GM21528 (cell line): ENCODE measurements around the gene GPR17.

Source experiments
- ATAC-seq: cut with Tn5 transposase; IDR thresholded peaks from one replicate; pipeline ENCODE4 v1.9.1; 2021; ENCODE audit warnings: mild to moderate bottlenecking, moderate library complexity; ENCODE audit not compliant: unreplicated experiment, low FRiP score

GPR17 gene

GRCh38 chr2:127628767-127629614 is 17.0 kb upstream of the GPR17 start:
- ATAC-seq, result no peak

GRCh38 chr2:127629637-127630036 is 16.3 kb upstream of the GPR17 start:
- ATAC-seq, result no peak

- ATAC-seq, result no peak
These were observed 15.7 kb upstream of the GPR17 start for GRCh38 chr2:127630096-127630863.

GRCh38 chr2:127630864-127631540 is 15.0 kb upstream of the GPR17 start:
- no peak for ATAC-seq

GRCh38 chr2:127631541-127631996 is 14.4 kb upstream of the GPR17 start:
- ATAC-seq, result no peak

GRCh38 chr2:127631997-127632581 is 13.9 kb upstream of the GPR17 start:
- ATAC-seq, result no peak

- no peak for ATAC-seq
These were observed 13.1 kb upstream of the GPR17 start for GRCh38 chr2:127632592-127633489.

- no peak for ATAC-seq
These were observed 12.3 kb upstream of the GPR17 start for GRCh38 chr2:127633556-127634065.

GRCh38 chr2:127634066-127634617 is 11.8 kb upstream of the GPR17 start:
- no peak for ATAC-seq

- no peak for ATAC-seq
These were observed 11.2 kb upstream of the GPR17 start for GRCh38 chr2:127634626-127635379.

- ATAC-seq, result no peak
These were observed 10.3 kb upstream of the GPR17 start for GRCh38 chr2:127635380-127636237.

- ATAC-seq, result no peak
These were observed 9.4 kb upstream of the GPR17 start for GRCh38 chr2:127636248-127637235.

- no peak for ATAC-seq
These were observed 8.7 kb upstream of the GPR17 start for GRCh38 chr2:127637236-127637630.

- ATAC-seq, result no peak
These were observed 8.2 kb upstream of the GPR17 start for GRCh38 chr2:127637725-127638252.

- ATAC-seq, result no peak
These were observed 7.4 kb upstream of the GPR17 start for GRCh38 chr2:127638361-127639110.

- ATAC-seq, result no peak
These were observed 6.9 kb upstream of the GPR17 start for GRCh38 chr2:127639111-127639474.
